ENCODE results near the gene VAMP4. TPM values are rescaled to one million over a fixed set of nuclear protein-coding genes. Genes with fewer than 3 reads are reported as not detected.

The VAMP4 gene
- total RNA-seq, 2 donors from 2014 or later: 4.9 to 5.9 TPM

GRCh38 chr1:171748651-171749050 is 6.8 kb upstream of the VAMP4 start:
- no peak overlapping the region for H3K4me3 ChIP-seq
- H3K36me3 ChIP-seq: no peaks in the 10 kb centered on the region
- TF ChIP-seq CTCF (IDR thresholded peaks at IDR 0.05): no peak
- no peak overlapping the region for H3K27ac ChIP-seq
- H3K9me3 ChIP-seq: no peaks in the 10 kb centered on the region
- H3K27me3 ChIP-seq: no peaks in the 10 kb centered on the region
- no peak for DNase-seq (ENCODE audit: low spot score)
- H3K4me1 ChIP-seq: peaks cover 0 to under 1% of the 10 kb centered on the region in 2 donors

- Histone ChIP-seq H3K27ac (no peak overlapping the region), H3K4me3 (no peak overlapping the region), H3K27me3 (no peaks in the 10 kb centered on the region), H3K4me1 (peaks cover 0 to 19% of the 10 kb centered on the region in 2 donors), H3K36me3 (no peaks in the 10 kb centered on the region), H3K9me3 (no peaks in the 10 kb centered on the region)
- DNase-seq (ENCODE audit: low spot score): no peak
- TF ChIP-seq CTCF (IDR thresholded peaks at IDR 0.05): no peak
Observed at GRCh38 chr1:171744986-171745385, 3.1 kb upstream of the VAMP4 start.

- TF ChIP-seq CTCF (IDR thresholded peaks at IDR 0.05): no peak
- DNase-seq (ENCODE audit: low spot score): no peak
Observed at GRCh38 chr1:171743081-171743870, 1.4 kb upstream of the VAMP4 start.

GRCh38 chr1:171742577-171742922 is 685 bp upstream of the VAMP4 start:
- H3K4me1 ChIP-seq: peaks cover 0 to 27% of the 10 kb centered on the region in 2 donors
- H3K9me3 ChIP-seq: no peaks in the 10 kb centered on the region
- TF ChIP-seq CTCF (IDR thresholded peaks at IDR 0.05): no peak
- no peaks in the 10 kb centered on the region for H3K27me3 ChIP-seq
- DNase-seq (ENCODE audit: low spot score): no peak
- peak overlapping the region; percentile 94 to 95 for H3K27ac ChIP-seq
- H3K4me3 ChIP-seq: peak overlapping the region; percentile 83 to 94
- peaks cover 6% of the 10 kb centered on the region for H3K36me3 ChIP-seq

More at GRCh38 chr1:171743081-171743870, 1.4 kb upstream of the VAMP4 start:
- Histone ChIP-seq H3K9me3 (no peaks in the 10 kb centered on the region), H3K4me1 (peaks cover 0 to 27% of the 10 kb centered on the region in 2 donors), H3K27me3 (no peaks in the 10 kb centered on the region), H3K36me3 (no peaks in the 10 kb centered on the region), H3K27ac (peak overlapping the region; percentile 94 to 95), H3K4me3 (peak overlapping the region; percentile 83 to 94)

GRCh38 chr1:171740987-171741871 is 636 bp downstream of the VAMP4 start:
- peaks cover 18% of the 10 kb centered on the region for H3K36me3 ChIP-seq
- H3K9me3 ChIP-seq: no peaks in the 10 kb centered on the region
- no peaks in the 10 kb centered on the region for H3K27me3 ChIP-seq
- peak overlapping the region; percentile 94 to 95 for H3K27ac ChIP-seq
- H3K4me1 ChIP-seq: peaks cover 0 to 27% of the 10 kb centered on the region in 2 donors
- DNase-seq (ENCODE audit: low spot score): no peak
- TF ChIP-seq CTCF (IDR thresholded peaks at IDR 0.05): no peak
- H3K4me3 ChIP-seq: peak overlapping the region; percentile 83 to 94

Data from right atrium auricular region (tissue), 2 donors.